Measurements from ENCODE around the gene HSBP1L1. TPM values are rescaled to one million over a fixed set of nuclear protein-coding genes. Genes with fewer than 3 reads are reported as not detected.

HSBP1L1 gene
- total RNA-seq, 4 donors from 2014 or later = 10.4 to 26.3 (median 19.4) TPM

GRCh38 chr18:79979843-79980242, 15.4 kb downstream of the HSBP1L1 start:
- TF ChIP-seq CTCF (IDR thresholded peaks at IDR 0.05; ENCODE audit: low read depth) = no peak

GRCh38 chr18:79980585-79980984, 16.1 kb downstream of the HSBP1L1 start:
- no peak for TF ChIP-seq CTCF (IDR thresholded peaks at IDR 0.05; ENCODE audit: low read depth)

- no peak for TF ChIP-seq CTCF (IDR thresholded peaks at IDR 0.05; ENCODE audit: low read depth)
These were observed 18.3 kb downstream of the HSBP1L1 start for GRCh38 chr18:79982736-79983135.

- no peak for TF ChIP-seq CTCF (IDR thresholded peaks at IDR 0.05; ENCODE audit: low read depth)
These were observed 18.8 kb downstream of the HSBP1L1 start for GRCh38 chr18:79983253-79983652.

GRCh38 chr18:79983793-79984192, 19.4 kb downstream of the HSBP1L1 start:
- TF ChIP-seq CTCF (IDR thresholded peaks at IDR 0.05; ENCODE audit: low read depth) = no peak

- no peak for TF ChIP-seq CTCF (IDR thresholded peaks at IDR 0.05; ENCODE audit: low read depth)
These were observed 20.7 kb downstream of the HSBP1L1 start for GRCh38 chr18:79985172-79985571.

GRCh38 chr18:79986726-79987125, 22.3 kb downstream of the HSBP1L1 start:
- no peak for TF ChIP-seq CTCF (IDR thresholded peaks at IDR 0.05; ENCODE audit: low read depth)
